Hepatic stellate cell (primary cell): ENCODE measurements around the gene GMPPB.

Experiments used
- DNase-seq: peaks from one replicate; pipeline ENCODE4 v3.0.0; 2011; ENCODE audit warnings: low spot score

Gene GMPPB

DNA sequence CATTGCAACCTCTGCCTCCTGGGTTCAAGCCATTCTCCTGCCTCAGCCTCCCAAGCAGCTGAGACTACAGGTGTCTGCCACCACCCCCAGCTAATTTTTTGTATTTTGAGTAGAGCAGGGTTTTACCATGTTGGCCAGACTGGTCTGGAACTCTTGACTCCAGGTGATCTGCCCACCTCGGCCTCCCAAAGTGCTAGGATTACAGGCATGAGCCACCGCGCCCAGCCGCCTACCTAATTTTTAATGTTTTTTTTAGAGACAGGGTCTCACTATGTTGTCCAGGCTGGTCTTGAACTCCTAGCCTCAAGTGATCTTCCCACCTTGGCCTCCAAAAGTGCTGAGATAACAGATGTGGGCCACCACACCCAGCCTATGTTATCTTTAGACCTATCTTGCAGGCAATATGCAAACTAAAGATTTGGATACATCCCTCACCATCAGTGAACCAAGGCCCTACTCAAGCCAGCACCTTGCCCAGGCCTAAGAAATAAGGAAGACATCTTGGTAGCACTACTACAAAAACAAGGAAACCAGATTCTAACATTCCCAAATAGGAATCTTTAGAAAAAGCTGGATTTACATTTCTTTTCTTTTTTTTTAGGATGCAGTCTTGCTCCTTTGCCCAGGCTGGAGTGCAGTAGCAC is 6.3 kb upstream of the GMPPB start:
- no peak for DNase-seq

DNA sequence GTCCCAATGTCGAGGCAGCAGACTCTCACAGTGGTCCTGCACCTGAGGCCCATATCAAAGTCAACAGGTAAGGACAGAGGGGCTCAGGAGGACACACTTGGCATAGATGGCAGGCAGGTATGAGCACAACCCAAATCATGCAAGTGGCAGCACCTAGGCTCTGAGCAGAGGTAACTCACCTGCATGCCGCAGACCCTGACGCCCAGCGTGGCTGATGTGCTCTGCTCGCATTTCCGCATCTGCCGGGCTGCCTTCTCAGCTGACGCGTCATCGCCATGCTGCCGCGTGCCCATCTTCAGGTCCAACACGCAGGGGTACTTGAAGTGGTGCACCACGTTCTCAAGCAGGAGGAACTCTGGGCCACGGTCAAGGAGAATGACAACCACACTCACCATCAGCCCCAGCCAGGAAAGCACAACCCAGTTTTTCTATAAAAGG is 4.2 kb upstream of the GMPPB start:
- no peak for DNase-seq

DNA sequence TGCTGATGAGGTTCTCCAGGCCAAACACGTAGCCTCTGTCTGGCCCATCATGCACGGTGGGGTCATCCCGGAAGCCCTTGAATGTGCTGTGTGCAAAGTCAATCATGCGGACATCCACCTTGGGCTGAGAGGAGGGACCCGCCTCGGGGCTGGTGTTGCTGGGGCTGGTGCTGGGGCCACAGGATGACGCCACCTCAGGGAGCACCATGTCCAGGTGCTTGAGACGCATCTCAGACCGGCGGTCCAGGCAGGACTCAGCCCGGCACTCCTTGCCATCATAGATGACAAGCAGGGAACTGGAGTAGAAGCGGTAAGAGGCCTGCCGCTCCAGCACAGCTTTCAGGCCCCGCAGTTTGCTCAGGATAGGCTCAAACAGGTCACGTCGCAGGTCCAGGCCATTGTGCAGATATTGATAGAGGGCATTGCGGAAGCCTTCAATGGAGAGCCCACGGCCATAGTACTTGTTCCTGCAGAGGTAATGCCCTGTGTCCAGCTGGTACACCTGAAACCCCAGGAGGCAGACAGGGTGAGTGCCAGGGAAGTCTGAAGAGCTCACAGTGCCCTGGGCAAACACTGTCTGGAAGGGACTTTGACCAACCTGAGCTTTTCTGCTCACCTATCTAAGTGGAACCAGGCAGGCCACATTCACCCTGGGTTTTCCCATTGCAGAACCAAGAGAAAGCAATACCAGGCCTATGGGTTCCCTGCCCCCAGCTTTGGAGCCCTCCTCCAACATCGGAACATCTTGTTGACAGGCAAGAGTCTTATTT is 3.6 kb upstream of the GMPPB start:
- no peak for DNase-seq

DNA sequence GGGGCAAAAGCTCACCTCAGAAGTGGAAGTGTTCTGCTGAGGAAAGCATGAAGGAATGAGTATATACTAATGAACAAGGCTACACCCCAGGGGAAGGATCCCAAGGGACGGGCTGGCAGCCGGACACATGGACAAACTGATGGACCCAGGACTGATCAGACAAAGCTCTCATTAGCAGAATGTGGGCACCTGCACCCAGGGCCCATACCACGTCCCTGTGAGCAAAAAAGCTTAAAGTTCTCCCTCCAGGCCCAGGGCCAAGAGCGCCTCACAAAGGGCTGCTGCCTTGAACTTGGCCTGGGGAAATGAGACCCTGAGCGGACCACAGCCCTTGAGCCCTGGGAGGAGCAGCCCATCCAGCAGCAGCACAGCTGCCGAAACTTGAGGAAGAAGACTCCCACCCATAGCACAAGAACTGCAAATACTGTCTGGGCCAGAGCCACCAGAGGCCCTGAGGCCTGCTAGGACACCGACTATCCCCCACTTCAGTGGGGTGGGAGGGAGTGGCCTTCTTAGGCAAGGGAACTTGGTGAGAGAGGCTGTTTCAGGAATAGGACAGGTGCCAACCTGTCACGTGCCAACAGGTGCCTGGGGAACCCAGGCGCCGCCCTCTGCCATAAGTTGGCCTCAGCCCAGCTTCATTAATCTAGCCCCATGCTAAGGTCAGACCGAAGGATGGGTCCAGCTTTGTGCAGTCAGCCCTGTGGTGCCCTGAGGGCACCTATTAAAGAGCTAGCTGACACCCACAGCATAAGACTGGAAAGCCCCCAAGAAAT is 2.3 kb upstream of the GMPPB start:
- DNase-seq, result no peak

DNA sequence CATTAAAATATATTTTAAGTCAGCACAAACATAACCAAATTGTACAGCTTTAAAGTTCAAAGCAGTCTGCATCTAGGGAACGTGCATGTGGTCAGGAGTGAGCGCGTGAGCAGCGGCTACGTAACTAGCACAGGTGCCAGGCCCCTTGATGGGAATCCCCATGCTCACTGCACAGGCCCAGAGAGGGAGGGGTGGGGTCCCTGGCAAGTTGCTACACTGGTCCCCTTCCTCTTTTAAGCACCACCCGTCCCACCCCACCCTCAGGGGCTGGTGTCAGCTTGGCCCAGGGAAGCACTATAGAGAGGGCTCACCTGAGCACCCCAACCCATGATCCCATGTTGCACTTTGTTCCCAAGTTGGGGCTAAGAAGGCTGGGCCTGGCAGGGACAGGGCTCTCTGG is 835 bp upstream of the GMPPB start:
- DNase-seq, result no peak

DNA sequence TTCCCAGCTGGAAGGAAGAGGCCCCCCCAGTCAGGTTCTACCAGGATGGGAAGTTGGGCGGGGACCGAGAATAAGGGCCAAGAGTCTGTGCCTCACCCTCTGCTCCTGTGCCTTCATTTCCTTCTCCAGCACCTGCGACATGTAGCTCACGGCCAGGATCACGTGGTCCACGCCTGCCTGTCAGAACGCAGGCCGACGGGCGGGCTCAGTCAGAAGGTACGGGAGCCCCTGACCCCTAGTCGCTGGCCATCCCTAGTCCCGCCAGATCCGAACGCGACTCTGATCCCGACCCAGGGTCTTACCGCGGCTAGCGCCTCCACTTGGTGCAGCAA is 489 bp downstream of the GMPPB start:
- peak; percentile 64 for DNase-seq

DNA sequence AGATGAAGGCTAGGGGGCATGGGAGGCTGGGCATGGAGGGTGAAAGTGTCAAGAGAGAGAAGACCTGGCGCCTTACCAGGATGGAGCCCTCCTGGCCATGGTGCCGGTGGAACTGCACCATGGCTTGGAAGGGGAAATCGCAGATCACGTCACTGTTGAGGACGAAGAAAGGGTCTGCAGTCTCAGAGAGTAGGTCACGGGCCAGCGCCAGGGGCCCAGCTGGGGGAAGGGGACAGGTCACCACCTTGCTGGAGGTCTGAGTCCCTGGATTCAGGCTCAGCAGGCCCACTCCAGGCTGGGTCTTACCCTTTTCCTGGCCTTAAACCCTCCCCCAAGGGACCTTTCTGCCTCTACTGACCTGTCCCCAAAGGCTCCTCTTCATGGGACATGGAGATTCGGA is 855 bp downstream of the GMPPB start:
- no peak for DNase-seq

DNA sequence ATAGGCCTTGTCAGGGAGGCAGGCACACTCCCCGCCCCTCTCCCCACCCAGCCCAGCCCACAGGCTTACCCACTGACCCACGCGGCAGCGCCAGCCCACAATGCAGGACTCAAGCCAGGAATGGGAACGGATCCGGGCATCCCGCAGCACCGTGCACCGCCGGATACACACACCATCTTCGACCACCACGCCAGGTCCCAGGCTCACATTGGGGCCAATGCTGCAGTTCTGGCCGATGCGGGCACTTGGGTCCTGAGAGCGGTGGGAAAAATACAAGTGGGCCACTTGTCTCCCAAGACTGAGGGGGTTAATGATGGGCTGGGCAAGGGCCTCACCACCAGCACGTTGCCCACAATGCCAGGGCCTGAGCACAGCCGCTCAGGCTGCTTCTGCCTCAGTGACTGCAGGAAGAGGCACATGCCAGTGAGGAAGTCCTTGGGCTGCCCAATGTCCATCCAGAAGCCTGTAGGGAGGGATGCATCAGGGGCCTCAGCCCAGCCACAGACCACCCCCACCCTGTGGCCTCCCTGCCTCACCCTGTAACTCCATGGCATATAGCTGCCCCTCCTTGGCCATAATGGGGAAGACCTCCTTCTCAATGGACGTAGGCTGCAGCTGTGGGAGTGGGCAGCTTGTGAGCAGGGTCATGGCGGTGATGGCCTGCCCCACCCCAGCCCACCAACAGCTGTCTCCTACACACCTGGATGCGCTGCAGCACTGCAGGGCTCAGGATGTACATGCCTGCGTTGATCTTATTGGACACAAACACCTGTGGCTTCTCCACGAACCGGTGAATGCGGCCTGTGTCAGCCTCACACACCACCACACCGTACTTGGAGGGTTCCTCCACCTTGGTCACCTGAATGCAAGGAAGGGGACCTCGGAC is 1.6 kb downstream of the GMPPB start:
- DNase-seq, result no peak

DNA sequence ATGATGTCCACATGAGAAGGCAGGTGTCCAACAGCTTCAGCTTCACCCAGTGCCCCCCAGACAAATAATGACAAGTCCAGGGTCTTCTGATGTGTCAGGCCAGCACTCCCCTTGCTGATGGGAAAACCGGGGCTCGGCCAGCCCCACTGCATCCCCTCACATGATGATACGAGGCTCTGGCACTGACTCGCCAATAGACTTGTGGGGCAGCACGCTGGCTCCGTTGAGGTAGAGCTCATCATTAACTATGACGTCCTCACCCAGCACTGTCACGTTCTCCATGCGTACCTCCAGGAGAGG is 2.2 kb downstream of the GMPPB start:
- no peak for DNase-seq

DNA sequence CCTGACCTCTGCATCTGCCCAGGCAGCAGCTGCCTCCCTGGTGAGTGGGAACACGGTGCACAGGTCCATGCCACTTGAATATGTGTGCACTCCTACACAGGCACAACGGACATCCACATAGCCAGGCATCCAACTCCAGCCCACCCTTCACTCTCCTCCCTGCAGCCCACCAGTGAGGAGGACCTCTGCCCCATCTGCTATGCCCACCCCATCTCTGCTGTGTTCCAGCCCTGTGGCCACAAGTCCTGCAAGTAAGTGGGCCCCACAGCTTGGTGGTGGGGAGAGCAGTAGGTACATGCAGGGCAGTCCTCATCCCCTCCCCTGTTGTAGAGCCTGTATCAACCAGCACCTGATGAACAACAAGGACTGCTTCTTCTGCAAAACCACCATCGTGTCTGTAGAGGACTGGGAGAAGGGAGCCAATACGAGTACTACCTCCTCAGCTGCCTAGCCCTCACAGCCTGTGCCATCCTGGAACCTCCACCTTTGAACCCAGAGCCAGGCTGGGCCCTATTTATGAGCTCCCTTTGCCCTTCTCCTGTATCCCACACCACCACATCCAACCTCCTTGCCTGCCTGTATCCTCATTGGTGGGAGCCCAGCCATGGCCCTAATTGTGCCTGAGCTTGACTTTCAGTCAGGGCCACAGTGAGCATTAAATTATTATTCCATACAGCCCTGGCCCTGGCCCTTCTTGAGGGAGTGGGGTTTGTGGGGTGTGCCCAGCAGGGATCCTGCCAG is 2.7 kb downstream of the GMPPB start:
- no peak for DNase-seq

DNA sequence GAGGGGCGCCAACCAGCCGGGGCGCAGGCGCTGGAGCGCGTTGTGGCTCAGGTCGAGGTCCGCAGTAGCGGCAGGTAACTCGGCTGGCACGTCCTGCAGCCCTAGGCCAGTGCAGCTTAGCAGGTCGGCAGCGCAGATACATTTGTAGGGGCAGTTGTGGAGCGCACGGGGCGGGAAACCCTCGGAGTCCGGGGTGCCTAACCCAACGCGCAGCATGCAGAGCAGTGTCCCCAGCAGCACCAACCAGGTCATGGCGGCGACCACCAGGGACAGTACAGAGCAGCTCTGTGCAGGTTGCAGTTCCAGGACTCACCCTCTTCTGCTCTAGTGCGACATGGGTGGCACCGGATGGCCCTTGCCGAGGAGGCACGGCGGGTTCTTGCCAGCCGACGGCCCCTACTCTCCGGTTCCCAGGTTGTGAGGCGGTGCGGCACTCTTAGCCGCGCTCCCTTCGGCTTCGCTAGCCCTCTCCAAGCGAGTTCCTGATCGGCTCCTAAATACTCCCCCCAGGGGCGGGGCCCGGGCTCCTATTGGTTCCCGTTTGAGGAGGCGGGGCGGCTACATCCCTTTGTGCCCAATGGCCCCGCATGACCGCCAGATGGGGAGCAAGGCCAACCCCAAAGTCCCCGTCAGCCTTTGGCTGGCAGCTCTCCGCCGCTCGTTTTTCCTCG is 4.4 kb downstream of the GMPPB start, which contains the start of gene AMIGO3:
Gene AMIGO3 (minus strand): TSS at position 471 of the 671 bp plus-strand sequence. CDS start 219 bp downstream, at position 252.
- DNase-seq, result peak; percentile 100

DNA sequence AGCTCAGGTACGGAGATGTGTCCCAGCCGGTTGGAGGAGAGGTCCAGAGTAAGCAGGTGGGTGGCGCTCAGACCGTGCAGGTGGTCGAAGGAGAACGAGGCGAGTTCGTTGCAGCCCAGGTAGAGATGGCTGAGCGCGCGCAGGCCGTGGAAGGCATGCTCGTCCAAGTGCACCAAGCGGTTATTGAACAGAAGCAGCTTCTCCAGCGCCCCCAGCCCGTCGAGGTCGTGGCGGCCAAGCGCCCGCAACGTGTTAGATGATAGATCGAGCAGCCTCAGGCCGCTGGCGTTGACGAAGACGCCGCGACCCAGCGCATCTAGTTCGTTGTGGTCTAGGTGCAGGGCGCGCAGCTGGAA is 4.9 kb downstream of the GMPPB start:
- DNase-seq, result no peak

DNA sequence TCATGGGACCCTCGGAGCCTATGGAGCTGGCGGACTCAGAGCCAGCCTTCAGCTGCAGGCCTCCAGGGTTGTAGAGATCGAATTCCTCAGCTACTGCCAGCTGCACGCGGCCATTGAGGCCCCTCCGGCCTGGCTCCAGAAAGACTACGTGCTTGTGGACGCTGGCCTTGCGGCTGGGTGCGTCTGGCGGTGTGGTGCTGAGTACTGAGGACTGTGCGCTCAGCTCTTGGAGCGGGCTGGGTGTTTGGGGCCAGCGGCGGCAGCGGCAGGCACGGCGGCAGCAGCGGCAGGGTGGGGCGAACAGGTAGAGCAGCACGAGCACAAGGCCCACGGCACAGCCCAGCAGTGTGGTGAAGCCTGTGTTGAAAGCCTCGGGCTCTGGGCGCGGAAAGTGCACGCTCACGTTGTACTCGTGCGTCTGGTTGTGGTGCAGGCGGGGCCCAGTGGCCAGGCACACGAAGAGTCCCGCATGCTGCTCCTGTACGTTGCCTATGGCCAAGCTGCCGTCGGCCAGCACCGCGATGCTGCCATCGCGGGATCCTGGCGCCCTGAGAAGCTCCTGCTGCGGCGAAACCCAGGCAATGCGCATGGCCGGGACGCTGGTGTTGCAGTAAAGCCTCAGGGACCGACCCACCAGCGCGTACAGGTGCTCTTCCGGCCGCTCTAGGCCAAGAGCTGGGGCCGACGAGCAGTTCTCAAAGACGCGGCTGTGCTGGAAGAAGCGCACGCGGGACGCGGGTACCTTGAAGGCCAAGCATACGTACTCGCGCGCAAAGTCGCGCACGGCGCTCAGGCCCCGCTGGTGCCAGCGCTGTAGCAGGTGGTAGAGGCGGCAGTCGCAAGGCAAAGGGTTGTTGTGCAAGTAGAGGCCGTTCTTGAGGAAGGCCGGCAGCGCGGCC is 5.5 kb downstream of the GMPPB start:
- no peak for DNase-seq

DNA sequence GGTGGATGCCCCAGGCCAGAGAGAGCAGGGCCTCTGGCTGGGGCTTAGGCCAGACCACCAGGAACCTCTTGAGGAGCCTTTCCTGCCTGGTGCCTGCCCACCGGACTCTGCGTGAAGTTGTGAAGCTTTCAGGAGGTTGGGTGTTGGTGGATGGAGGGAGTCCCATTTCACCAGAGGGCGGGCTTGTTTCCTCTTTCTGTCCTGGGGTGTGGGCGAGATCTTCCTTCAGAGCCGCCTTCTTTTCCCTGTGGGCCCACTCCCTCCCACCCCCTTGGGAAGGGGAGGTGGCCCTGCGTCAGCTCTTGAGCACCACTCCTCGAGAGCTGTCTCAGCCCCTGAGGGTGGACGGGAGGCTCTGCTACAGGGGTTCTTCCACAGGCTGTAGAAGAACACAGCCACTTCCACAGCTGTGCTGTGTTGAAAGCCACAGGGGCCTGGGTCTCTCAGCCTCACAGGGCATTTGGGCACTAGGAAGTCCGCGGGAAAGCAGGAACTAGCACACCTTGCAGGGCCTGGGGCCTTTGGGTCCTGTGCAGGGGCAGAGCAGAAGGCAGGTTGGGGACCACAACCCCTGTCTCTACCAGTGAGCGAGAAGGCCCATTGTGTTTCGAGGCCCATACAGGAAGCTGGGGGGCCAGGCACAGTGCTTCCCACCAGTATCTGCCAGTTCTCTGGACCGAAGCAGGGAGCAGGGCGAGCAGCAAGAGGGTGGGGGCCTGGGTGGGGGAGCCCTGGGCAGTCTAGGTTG is 6.4 kb downstream of the GMPPB start:
- no peak for DNase-seq

DNA sequence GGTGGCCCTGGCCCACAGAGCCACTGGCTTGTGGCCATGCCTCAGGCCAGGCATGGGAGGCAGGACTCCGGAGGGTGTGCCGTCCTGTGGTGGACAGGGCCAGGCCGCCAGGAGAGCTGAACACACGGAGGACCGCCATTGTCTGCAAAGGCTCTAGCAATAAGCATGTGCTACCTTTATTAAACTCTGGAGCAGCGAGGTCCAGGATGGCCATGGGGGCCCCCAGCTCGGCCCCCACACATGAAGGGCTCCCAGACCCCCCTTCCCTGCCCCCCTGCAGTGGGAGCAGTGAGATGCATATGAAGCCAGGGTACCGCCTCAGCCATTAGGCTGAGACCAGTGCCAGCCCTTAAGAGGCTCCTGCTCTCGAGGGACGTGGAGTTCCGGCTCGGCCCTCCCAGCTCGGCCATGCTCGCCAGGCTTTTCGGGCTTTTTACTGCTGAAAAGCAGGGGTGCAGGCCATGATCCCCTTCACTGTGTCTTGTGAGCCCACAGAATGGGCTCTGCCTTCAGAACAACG is 7.0 kb downstream of the GMPPB start:
- no peak for DNase-seq

DNA sequence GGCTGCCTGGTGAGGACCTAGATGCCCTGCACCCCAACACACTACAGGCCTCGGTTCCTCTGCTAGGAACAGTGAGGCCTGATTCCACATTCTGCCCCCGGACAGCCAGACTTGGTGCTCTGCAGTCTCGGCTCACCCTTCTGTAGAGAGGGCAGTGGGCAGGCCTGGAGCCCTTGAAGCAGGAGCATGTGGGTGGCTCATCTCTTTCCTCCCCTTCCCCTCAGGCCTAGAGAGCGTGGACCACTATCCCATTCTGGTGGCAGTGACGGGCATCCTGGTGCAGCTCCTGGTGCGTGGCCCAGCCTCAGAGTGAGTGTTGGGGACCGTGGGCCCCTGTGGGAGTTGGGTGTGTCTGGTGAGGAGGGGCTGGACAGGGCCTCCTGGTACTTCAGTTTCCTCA is 7.6 kb downstream of the GMPPB start:
- no peak for DNase-seq

DNA sequence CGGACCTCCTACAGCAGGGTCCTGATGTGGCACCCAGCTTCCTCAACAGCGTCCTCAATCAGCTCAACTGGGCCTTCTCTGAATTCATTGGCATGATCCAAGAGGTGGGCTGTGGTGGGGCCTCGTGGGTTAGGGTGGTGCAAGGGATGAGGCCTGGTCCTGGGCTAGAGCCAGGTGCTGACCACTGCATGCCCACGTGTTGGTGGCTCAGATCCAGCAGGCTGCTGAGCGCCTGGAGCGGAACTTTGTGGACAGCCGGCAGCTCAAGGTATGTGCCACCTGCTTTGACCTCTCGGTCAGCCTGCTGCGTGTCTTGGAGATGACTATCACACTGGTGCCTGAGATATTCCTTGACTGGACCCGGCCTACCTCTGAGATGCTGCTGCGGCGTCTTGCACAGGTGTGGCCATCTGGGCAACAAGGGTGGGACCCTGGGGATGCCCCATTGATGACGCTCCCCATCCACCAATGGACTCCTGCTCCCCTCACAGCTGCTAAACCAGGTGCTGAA is 8.1 kb downstream of the GMPPB start:
- DNase-seq, result no peak

DNA sequence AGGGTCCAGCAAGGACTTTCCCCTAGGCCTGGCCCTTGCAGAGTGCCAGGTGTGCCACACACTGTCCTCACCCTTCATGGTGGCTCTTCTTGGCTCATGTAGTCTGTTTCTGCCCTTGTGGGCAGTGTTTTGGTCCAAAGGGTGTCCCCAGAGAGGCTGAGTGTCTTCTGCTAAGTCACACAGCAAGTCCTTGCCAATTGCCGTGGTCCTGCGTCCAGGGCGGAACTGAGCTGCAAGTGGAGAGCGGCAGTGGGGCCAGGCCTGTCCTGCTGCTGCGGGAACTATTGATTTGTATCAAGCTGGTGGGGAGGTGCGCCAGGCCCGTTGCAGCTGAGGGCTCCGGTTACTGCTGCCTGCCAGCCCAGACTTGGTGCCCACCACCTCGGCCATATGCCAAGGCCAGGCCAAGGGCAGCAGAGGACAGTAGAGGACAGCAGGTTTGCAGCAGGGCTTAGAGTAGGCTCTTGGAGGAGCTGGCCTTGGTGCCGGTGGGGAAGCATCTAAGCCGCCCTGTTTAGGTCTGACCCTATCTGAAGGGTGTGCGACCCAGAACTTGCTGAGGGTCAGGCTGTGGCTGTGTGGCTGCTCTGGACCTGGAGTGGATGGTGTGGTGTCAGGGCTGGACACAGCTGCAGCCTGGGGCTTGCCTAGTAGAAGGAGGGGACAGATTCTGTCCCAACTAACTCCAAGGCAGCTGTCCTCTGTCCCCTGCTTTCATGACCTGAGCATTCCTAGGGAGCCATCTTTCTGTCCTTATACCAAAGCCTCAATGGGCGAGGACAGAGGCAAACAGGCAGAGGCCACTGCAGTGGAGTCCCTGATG is 8.8 kb downstream of the GMPPB start:
- DNase-seq, result no peak
